Thyroid gland (tissue), 4 donors: ENCODE data around the gene KCNC3.

Experiments used
- POLR2A ChIP-seq, 2 donors: fragments of 450-650 bp; IDR thresholded peaks; one replicate each; pipeline ENCODE4 v1.6.1; 2017; ENCODE audit warnings: antibody characterized with exemption in 2 of 2, mild to moderate bottlenecking in 2 of 2, moderate library complexity in 1 of 2
- TF ChIP-seq, protein P1 (sequence below), 6 experiments: fragments of 200-600 bp in 3 of 6; fragments of 450-650 bp in 3 of 6; sonication (generic) in 3 of 6; IDR thresholded peaks; one replicate each; pipeline ENCODE4 v1.5.1; 2016 to 2019; ENCODE audit warnings: antibody characterized with exemption in 6 of 6, mild to moderate bottlenecking in 2 of 6, inconsistent platforms in 1 of 6, moderate library complexity in 1 of 6

- TF ChIP-seq, protein P1, sequence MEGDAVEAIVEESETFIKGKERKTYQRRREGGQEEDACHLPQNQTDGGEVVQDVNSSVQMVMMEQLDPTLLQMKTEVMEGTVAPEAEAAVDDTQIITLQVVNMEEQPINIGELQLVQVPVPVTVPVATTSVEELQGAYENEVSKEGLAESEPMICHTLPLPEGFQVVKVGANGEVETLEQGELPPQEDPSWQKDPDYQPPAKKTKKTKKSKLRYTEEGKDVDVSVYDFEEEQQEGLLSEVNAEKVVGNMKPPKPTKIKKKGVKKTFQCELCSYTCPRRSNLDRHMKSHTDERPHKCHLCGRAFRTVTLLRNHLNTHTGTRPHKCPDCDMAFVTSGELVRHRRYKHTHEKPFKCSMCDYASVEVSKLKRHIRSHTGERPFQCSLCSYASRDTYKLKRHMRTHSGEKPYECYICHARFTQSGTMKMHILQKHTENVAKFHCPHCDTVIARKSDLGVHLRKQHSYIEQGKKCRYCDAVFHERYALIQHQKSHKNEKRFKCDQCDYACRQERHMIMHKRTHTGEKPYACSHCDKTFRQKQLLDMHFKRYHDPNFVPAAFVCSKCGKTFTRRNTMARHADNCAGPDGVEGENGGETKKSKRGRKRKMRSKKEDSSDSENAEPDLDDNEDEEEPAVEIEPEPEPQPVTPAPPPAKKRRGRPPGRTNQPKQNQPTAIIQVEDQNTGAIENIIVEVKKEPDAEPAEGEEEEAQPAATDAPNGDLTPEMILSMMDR (IDR thresholded peaks at IDR 0.05): no peak
- no peak for TF ChIP-seq POLR2A (IDR thresholded peaks at IDR 0.05)
Observed at GRCh38 chr19:50359328-50359818, 30.2 kb upstream of the KCNC3 start.
